SH-SY5Y (cell line): ENCODE results near the gene AKR1B15.

Source experiments
- GATA2 ChIP-seq: IDR thresholded peaks from 2 replicates; pipeline ENCODE4 v1.6.1; 2011; ENCODE audit warnings: mild to moderate bottlenecking, low read depth, low read length
- GATA3 ChIP-seq: IDR thresholded peaks from 2 replicates; pipeline ENCODE4 v1.6.1; 2011; ENCODE audit warnings: low read depth, mild to moderate bottlenecking, low read length, moderate library complexity

AKR1B15 gene

DNA sequence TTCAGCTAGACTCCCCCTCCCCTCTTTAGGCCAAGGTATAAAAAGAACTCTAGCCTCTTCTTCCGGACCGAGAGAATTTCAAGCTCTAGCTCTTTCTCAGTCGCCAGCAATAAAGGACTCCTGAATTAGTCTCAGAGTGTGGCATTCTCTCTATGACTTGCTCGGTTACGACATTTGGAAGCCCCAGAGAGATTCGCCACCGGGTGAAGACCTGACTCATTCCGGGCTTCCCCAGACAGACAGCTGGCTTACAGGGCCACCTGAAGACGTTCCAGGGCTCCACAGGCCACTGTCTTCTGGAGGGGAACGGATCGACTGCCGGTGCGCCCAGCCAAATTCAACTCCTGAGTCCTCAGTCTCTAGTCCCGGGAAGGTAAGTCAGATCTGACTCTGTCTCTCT lies at the start of gene AKR1B15:
AKR1B15 (plus strand) TSS at position 234 of the 400 bp plus-strand sequence. CDS start 15,510 bp downstream, outside the sequence.
- TF ChIP-seq GATA3 (no peak), GATA2 (no peak)

DNA sequence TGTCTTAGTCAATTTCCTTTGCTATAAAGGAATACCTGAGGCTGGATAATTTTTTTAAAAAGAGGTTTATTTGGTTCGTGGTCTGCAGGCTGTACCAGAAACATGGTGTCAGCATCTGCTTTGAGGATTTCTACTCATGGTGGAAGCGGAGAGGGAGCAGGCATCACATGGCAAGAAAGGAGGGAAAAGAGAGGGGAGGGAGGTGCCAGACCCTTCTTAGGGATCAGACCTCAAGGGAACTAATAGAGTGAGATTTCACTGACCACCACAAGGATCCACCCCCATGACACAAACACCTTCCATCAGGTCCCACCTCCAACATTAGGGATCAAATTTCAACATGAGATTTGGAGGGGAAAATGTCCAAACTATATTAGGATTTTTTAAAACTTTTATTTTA lies 48.5 kb upstream of the AKR1B15 start:
- no peak for TF ChIP-seq GATA2
- TF ChIP-seq GATA3 = no peak

DNA sequence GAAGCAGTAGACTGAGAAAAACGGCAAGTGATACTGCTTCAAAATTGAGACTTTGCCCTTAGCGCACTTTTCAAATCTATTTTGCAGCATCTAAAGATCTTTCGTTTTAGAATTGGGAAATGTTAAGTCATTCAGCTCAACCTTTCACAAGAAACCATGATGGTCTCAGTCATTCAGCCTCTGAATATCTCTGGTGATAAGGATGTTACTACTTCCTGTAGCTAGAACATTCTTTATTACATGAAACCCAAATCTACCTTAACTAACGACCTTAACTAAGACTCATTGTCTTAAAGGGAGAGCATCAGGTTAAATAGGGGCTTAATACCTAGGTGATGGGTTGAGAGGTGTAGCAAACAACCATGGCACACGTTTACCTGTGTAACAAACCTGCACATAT lies 47.9 kb upstream of the AKR1B15 start:
- TF ChIP-seq GATA2 (no peak), GATA3 (no peak)

DNA sequence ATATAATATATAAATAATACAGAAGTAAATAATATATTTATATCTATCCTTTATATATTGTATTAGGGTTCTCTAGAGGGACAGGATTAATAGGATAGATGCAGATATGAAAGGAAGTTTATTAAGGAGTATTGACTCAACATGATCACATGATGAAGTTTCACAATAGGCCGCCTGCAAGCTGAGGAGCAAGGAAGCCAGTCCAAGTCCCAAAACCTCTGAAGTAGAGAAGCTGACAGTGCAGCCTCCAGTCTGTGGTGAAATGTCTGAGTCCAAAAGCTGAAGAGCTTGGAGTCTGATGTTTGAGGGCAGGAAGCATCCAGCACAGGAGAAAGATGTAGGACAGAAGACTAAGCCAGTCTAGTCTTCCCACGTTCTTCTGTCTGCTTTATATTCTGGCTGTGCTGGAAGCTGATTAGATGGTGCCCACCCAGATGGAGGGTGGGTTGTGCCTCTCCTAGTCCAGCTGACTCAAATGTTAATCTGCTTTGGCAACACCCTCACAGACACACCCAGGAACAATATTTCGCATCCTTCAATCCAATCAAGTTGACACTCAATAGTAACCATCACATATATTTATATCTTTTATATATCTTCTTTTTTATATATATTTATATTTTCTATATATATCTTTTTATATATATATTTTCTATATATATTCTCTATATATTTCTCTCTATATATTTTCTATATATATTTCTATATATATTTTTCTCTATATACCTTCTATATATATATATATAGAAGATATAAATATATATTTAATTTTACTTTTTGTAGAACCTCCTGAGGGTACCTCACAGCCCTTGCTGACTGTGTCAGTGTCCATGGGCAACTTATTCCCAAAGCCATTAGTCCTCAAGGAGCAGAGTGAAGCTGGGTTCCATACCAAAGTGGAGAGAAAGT lies 46.2 kb upstream of the AKR1B15 start:
- no peak for TF ChIP-seq GATA2
- TF ChIP-seq GATA3 = no peak

DNA sequence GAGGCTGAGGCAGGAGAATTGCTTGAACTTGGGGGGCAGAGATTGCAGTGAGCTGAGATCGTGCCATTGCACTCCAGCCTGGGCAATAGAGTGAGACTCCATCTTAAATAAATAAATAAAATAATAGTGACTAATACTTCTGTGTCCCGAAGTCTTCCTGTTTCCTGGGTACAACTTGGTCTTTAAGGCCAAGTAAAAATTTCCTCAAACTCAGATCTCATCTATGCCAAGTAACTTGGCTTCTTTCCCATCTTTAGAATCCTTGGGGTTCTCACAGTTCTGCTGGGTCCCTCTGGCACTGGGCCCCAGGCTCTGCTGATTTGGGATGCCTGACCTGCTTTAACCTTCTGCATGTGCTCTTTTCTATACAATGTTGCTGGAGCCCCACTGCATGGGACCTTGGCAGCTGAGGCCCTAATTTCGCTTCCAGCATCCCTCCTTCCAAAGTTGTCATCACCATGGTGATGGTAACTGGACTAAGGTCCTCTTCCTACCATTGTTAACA lies 44.2 kb upstream of the AKR1B15 start:
- TF ChIP-seq GATA3 (no peak), GATA2 (no peak)

DNA sequence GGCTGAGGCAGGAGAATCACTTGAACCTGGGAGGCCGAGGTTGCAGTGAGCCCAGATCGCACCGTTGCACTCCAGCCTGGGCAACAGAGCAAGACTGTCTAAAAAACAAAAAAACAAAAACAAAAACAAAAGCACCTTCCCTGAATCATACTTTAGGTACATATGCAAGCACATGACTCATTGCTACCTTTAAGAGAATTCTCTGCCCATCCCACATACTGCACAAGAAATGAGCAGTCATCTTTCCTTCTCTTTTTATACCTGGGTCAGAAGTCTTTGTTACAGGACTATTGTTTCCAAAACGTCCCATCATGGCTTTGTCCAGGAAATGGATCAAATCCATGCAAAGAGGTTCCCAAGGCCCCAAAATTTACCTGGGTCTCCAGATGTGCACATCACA lies 43.1 kb upstream of the AKR1B15 start:
- no peak for TF ChIP-seq GATA3
- TF ChIP-seq GATA2 = no peak

DNA sequence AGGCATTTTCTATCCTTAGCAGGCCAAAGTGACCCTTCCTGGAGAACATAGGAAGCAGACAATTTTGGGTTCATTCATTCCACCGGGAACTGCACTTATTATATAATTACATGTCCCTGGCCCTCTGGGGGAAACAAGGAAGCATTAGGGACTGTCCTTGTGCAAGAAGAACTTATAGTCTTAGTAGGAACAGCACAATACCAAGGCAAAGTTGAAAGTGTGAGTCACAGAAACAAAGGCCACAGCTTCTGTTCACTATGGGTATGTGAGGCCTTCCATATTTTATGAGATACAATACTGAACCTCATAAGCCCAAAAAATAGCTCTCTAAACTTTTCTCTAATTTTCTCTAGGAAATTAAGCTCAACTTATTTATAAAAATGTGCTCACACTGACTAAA lies 39.9 kb upstream of the AKR1B15 start:
- TF ChIP-seq GATA3 (no peak), GATA2 (no peak)

DNA sequence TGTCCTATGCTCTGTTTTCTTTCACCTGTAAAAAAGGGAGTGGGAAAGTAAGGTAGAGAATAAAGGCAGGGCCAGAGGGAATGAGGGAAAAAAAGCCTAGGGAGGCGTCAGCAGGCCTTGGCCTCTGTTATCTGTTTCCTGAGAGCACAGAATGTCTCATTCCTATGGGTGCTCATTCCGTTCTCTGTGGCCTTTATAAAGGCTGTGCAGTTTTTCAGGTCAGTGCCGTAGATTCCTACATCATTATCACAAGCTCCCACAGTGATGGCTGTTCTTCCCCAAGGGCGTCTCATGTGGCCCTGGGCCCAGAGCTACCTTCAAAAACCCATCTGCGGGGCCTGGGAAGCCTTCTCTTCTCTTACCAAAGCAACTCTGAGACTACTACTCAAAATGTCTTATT lies 38.3 kb upstream of the AKR1B15 start:
- no peak for TF ChIP-seq GATA3
- TF ChIP-seq GATA2 = no peak

DNA sequence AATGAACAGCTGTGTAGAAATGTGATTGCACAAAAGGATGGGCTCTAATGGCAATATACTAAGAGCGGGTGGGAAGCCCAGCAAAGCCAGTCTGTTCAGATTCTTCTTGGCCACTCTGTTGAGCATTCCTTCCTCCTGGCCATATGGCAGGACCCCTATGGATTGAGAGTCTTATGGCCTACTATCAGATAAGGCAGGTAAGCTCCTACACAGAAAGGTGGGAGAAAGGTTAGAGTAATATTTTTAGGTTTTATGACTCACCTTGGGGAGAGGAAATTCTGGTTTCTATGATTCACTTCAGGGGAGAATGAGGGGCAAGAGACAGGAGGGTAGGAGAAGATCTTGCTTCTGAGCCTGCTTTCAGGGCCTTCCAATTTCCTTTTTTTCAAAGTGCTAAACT lies 36.6 kb upstream of the AKR1B15 start:
- TF ChIP-seq GATA3 = no peak

DNA sequence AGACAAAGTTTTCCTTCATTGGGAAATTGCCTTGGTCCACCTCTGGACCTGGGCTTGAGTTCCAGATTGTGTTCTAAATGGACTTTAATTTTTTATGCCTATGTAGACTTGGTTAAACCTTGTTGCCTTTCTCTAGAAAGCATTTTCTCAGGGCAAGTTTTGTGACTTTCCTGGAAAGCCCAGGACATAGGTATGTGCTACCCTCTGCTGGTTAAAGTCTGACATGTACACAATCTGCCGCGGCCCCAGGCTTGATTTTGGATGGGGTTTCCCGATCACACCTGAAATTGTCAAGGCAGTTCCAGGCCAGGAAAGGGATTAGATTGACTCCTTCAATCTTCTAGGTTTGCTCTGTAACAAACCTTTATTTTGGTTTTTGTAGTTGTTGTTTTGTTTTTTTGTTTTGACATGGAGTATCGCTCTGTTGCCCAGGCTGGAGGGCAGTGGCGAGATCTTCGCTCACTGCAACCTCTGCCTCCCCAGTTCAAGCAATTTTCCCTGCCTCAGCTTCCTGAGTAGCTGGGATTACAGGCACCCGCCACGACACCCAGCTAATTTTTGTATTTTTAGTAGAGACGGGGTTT lies 35.6 kb upstream of the AKR1B15 start:
- TF ChIP-seq GATA2 (no peak), GATA3 (no peak)

DNA sequence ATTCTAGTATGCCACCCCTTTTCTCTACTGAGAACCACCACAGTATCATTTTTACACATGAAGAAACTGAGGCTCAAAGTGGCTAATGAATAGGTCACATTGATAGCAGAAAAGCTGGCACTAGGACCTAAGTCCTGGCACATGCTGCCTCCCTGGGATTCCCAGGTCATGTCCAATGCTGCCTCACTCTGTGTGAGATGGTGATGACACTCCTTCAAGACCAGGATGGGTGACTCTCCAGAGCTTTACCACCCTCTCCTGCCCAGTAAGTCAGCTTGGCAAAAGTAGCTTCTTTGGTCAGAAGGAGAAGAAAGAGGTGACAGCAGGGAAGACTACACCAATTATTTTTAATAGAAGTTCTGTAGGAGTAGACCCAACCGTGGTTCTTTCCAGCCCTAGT lies 34.8 kb upstream of the AKR1B15 start:
- TF ChIP-seq GATA2 = no peak
- no peak for TF ChIP-seq GATA3

DNA sequence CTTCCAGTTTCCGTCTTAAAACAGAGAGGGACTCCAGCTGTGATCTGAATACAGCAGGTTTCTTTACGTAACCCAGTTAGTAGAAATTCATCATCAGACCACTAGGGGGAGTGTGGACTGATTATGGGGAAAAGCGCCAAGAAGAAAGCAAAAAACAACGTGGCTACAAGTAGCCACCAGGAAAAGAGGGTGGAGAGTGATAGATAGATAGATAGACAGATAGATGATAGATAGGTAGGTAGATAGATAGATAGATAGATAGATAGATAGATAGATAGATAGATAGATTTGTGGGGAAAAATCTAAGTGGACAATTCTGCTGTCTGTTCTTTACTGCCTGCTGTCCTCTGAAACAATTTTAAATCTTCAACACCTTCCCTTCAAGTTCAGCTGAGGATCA lies 34.2 kb upstream of the AKR1B15 start:
- TF ChIP-seq GATA3 = peak; percentile 73
- TF ChIP-seq GATA2 = peak; percentile 25; the same call in 1 of the 2 replicates

DNA sequence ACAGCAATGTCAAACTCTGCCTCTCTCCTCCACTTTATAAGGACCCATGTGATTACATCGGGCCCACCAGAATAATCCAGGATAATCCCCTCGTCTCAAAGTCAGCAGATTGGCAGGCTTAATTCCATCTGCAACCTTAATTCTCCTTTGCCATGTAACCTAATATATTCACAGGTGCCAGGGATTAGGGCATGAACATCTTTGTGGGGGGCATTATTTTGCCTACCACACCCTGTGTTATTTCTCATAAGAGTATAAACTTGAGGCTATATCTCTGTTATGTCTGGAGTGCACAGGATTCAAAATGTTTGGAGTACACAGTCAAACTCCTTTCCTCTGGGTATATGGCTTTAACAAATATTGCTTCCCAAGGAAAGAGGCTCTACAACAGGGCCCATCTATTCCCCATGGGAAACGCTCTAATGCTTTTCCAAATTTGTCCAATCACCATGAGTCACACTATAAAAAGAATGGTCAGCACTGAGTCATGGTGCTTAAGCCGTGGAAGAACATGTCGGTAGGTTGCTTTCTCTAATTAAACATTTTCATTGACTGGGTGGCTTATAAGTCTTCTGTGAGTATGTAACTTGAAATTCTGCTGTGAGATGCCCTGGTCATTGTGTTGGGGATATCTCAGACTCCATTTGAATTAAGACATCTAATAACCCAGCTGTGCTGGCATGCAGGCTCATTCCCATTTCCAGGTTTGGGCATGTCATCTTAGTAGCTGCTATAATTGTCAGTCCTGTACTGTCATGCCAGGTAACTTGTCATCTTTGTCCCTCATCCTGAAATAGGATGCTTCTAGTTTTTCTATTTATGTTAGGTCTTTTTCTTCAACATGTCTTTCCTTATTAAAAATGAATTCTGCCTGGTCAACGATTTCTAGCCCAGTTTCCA lies 33.1 kb upstream of the AKR1B15 start:
- TF ChIP-seq GATA2 (no peak), GATA3 (no peak)

DNA sequence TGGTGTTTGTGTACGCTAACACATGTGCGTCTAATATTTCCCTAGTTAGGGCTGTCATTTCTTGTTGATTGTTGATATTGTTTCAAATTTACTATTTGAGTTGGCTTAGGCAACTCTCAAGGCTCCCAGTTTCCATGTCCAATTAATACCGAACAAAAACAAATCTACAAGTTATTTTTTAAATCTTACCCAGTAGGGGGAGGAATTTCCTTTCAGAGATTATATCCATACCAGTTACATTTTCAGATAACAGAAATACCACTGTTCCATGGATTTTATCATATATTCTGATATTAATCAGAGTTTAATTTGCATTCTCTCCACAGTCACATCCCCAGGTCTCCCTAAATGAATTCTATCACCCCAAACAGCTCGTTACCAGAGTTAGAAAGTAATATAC lies 28.8 kb upstream of the AKR1B15 start:
- TF ChIP-seq GATA2 (no peak), GATA3 (no peak)

DNA sequence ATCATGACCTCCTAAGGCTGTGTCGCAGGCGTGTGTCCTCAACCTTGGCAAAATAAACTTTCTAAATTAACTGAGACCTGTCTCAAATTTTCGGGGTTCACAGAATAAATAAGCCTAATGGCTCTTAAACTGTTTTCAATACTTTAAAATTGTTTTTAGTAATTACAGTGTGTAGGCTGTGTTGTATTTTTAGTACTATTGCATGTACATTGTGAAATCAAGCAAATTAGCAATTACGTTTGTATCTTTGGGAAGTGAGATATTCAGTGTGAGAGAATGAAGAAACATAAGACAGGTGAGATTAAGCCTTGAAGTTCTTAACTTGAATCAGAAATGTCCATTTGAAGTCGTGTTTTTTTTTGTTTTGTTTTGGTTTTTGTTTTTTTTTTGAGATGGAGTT lies 26.3 kb upstream of the AKR1B15 start:
- TF ChIP-seq GATA3 (no peak), GATA2 (no peak)
